Subcutaneous abdominal adipose tissue (tissue), 5 donors: Measurements from ENCODE around the gene FNBP1L.

Source experiments
- H3K27ac ChIP-seq: one replicate; pipeline ENCODE4 v1.7.0; 2013; ENCODE audit warnings: low read depth, mild to moderate bottlenecking, inconsistent platforms, low read length, moderate library complexity
- H3K27me3 ChIP-seq, 5 donors: one replicate each; pipeline ENCODE4 v1.7.0; 2013; ENCODE audit warnings: low read length in 5 of 5, inconsistent platforms in 1 of 5; ENCODE audit not compliant: control insufficient read depth in 5 of 5, insufficient read depth in 4 of 5
- H3K36me3 ChIP-seq, 5 donors: one replicate each; pipeline ENCODE4 v1.7.0; 2013; ENCODE audit warnings: low read length in 5 of 5; ENCODE audit not compliant: control insufficient read depth in 5 of 5, insufficient read depth in 5 of 5
- H3K4me1 ChIP-seq, 5 donors: one replicate each; pipeline ENCODE4 v1.7.0; 2013; ENCODE audit warnings: low read length in 5 of 5, mild to moderate bottlenecking in 3 of 5, moderate library complexity in 1 of 5; ENCODE audit not compliant: control insufficient read depth in 5 of 5, insufficient read depth in 5 of 5
- H3K4me3 ChIP-seq, 5 donors: one replicate each; pipeline ENCODE4 v1.7.0; 2013; ENCODE audit warnings: low read length in 5 of 5, low read depth in 1 of 5
- H3K9ac ChIP-seq, 5 donors: one replicate each; pipeline ENCODE4 v1.7.0; 2013; ENCODE audit warnings: low read length in 5 of 5, mild to moderate bottlenecking in 4 of 5, moderate library complexity in 3 of 5
- H3K9me3 ChIP-seq, 5 donors: one replicate each; pipeline ENCODE4 v1.7.0; 2013; ENCODE audit warnings: low read length in 5 of 5; ENCODE audit not compliant: control insufficient read depth in 5 of 5
- donor health status: healthy.
- donor health status: healthy.
- donor health status: healthy.
- donor health status: healthy.
- donor health status: healthy.

Gene FNBP1L

DNA sequence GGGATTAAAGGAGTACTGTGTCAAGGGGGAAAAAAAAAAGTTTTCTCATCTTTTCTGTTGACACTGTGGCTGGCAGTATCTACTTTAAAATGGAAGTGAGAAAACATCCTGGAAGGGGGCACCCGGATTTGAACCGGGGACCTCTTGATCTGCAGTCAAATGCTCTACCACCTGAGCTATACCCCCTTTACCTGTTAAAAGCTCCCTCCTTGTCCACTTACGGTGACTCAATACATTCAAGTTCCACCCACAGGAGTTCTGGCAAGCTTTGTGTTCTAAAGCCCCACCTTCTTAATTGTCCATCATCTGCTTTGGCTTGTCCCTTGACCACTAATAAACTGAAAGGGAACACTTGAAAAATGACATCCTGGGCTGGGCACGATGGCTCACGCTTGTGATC is 68.2 kb downstream of the FNBP1L start:
- Histone ChIP-seq H3K36me3 (peaks cover 0 to 2% (median 0%) of the 10 kb centered on the region in 5 donors), H3K9ac (no peak overlapping the region), H3K27me3 (no peaks in the 10 kb centered on the region), H3K4me1 (no peaks in the 10 kb centered on the region), H3K27ac (no peak overlapping the region), H3K9me3 (no peaks in the 10 kb centered on the region), H3K4me3 (no peak overlapping the region)

DNA sequence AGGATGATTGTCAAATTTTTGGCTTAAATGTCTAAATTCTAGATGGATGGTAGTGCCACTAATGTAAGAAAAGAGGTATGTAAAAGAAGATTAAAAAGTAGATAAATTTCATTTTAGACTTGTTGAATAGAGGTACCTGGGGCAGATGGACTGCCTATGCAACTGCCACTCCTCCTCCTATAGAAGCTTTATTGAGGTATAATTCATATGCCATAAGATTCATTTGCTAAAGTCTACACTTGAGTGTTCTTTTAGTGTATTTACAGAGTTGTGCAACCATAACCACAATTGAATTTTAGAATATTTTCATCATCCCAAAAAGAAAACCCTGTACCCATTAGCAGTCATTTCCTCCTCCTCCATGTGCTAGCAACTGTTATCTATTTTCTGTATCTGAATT is 70.6 kb downstream of the FNBP1L start:
- no peak overlapping the region for H3K27ac ChIP-seq
- no peak overlapping the region for H3K9ac ChIP-seq
- H3K36me3 ChIP-seq: peaks cover 0 to 8% (median 0%) of the 10 kb centered on the region in 5 donors
- no peaks in the 10 kb centered on the region for H3K9me3 ChIP-seq
- no peak overlapping the region for H3K4me3 ChIP-seq
- H3K4me1 ChIP-seq: peaks cover 0 to 3% (median 0%) of the 10 kb centered on the region in 5 donors
- H3K27me3 ChIP-seq: no peaks in the 10 kb centered on the region

DNA sequence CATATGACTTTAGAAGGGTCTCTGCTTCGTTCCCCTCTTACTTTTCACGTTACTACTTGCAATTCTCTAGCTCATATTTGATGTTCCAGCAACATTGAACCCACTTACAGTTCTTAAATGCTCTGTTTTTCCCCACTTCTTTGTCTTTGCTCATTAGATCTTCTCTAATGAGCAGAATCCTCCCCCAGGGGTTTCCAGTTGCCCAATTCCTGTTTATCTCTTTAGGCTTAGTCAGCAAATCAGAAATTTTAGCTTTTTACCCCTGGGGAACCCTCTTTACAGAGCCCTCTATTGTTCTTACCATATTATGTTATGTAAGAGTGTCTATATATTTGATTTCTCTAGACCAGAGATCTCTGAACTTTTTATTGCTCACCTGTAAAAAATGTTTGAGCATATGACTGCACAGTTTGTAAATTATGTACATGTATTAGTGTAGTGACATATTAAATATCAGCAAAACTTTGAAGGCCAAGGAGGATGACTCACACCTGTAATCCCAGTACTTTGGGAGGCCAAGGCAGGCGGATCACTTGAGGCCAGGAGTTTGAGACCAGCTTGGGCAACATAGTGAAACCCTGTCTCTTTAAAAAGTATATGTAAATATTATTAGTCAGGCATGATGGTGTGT is 71.4 kb downstream of the FNBP1L start:
- H3K9ac ChIP-seq: no peak overlapping the region
- H3K4me1 ChIP-seq: peaks cover 0 to 3% (median 0%) of the 10 kb centered on the region in 5 donors
- no peak overlapping the region for H3K4me3 ChIP-seq
- no peaks in the 10 kb centered on the region for H3K27me3 ChIP-seq
- H3K27ac ChIP-seq: no peak overlapping the region
- no peaks in the 10 kb centered on the region for H3K9me3 ChIP-seq
- H3K36me3 ChIP-seq: peaks cover 0 to 8% (median 0%) of the 10 kb centered on the region in 5 donors

DNA sequence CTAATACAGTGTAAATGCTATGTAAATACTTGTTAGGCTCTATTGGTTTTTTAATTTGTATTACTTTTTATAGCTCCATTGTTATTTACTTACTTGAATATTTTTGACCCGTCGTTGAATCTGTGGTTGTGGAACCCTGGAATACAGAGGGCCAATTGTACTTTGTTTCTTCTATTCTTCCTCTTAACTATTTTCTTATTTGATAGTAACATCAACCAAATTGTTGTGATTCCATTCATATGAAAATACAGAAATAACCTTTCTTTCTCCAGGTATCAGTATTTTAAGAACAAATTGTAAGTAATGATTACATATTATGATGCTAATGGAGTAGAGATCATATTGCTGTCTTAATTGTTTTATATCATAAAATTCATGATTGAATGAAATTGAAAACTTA is 73.7 kb downstream of the FNBP1L start:
- Histone ChIP-seq H3K4me3 (no peak overlapping the region), H3K36me3 (peaks cover 0 to 8% (median 0%) of the 10 kb centered on the region in 5 donors), H3K9ac (no peak overlapping the region), H3K9me3 (no peaks in the 10 kb centered on the region), H3K27ac (no peak overlapping the region), H3K27me3 (no peaks in the 10 kb centered on the region), H3K4me1 (peaks cover 0 to 3% (median 0%) of the 10 kb centered on the region in 5 donors)

DNA sequence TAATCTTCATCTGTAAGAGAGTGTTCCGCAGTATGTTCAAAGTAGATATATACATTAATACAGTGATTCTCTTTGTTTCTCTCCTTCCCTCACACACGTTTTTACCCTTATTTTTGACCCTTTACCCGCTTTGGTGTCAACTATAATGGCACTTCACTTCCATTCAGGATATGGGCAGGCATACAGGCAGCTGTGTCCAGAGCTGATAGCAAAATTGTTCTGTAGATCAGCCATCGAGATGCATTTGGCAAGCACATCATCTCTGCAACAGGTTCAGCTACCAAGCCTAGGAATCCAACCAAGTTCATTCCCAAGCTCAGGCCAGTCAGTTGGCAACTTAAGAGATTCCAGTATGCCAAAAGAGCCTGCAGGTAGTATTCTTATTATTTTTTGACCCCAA is 74.8 kb downstream of the FNBP1L start:
- Histone ChIP-seq H3K27me3 (no peaks in the 10 kb centered on the region), H3K27ac (no peak overlapping the region), H3K9ac (no peak overlapping the region), H3K4me1 (peaks cover 0 to 3% (median 0%) of the 10 kb centered on the region in 5 donors), H3K9me3 (no peaks in the 10 kb centered on the region), H3K36me3 (peaks cover 0 to 8% (median 0%) of the 10 kb centered on the region in 5 donors), H3K4me3 (no peak overlapping the region)

DNA sequence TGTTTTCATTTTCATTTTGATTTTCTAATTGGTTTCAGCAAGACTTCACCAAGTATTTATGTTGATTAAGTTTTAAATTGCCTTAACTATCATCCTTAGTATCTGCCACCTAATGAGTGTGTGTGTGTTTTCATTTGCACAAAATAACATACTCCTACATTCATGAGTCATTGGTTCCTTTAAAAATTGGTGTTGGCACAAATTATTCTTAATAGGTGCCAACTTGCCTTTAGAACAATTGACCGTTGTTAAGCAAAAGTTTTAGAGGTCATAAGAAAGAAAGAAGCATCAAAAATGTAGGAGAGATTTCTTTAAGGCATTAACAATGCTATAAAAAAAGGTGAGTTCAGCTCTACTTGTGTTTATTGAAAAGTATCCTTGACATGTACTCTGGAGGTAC is 77.5 kb downstream of the FNBP1L start:
- H3K4me1 ChIP-seq: peaks cover 0 to 3% (median 0%) of the 10 kb centered on the region in 5 donors
- no peak overlapping the region for H3K4me3 ChIP-seq
- H3K9me3 ChIP-seq: no peaks in the 10 kb centered on the region
- H3K27me3 ChIP-seq: no peaks in the 10 kb centered on the region
- peaks cover 0 to 12% (median 0%) of the 10 kb centered on the region in 5 donors for H3K36me3 ChIP-seq
- no peak overlapping the region for H3K9ac ChIP-seq
- no peak overlapping the region for H3K27ac ChIP-seq

DNA sequence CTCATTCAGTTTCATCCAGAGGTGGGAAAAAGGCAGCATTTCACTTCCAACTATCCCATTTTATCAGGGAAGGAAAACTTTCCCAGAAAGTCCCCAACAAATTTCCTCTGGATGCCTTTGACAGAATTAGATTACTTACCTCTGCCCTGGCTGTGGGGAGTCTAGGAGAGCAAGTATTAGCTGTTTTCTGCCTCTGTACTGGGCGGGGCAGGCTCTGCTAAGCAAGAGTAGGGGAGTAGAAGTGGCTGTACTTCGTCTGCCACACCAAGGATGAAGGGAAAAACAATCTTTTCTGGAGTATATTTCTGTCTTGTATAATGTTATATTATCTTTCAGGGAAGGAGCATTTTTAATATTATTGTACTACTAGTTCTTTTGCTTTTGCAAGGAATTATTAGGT is 78.5 kb downstream of the FNBP1L start:
- no peaks in the 10 kb centered on the region for H3K27me3 ChIP-seq
- H3K4me3 ChIP-seq: no peak overlapping the region
- peaks cover 0 to 15% (median 0%) of the 10 kb centered on the region in 5 donors for H3K36me3 ChIP-seq
- no peaks in the 10 kb centered on the region for H3K9me3 ChIP-seq
- no peak overlapping the region for H3K27ac ChIP-seq
- H3K9ac ChIP-seq: no peak overlapping the region
- H3K4me1 ChIP-seq: peaks cover 0 to 3% (median 0%) of the 10 kb centered on the region in 5 donors

DNA sequence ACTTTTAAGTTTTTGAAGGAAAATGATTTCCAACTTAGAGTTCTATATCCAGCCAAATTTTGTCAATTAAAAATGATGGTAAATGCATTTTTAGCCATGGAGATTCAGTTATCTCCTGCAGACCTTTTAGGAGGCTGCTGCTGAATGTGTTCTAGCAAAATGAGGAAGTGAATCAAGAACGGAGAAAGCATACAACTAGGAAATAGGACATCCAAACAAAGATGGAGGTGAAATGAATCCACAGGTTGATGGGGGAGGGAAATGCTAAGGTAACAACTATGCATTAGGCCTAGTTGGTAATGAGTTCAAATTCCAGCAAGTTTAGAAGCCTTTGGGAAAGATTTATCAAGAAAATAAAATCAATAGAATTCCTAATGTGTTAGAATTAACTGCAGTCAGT is 80.5 kb downstream of the FNBP1L start:
- Histone ChIP-seq H3K9ac (no peak overlapping the region), H3K36me3 (peaks cover 0 to 15% (median 3%) of the 10 kb centered on the region in 5 donors), H3K27ac (no peak overlapping the region), H3K9me3 (no peaks in the 10 kb centered on the region), H3K27me3 (no peaks in the 10 kb centered on the region), H3K4me1 (no peaks in the 10 kb centered on the region), H3K4me3 (no peak overlapping the region)

DNA sequence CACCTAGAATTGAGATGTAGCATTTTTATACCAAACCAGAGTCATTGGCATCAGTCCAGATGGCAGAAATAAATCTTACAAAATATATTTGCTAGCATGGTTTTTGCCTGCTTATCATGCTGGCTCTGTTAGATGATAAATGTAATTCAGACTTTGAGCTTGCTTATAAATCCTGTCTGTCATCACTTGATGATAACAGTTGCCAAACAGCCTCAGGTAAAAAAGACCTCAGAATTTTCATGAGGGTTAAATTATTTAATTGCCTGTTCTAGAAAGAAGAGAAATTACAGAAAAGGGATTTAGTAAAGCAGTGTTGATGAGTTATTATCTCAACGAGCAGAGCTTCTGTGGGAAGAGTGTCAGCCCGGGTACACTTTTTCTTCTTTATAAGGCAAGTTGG is 83.3 kb downstream of the FNBP1L start:
- Histone ChIP-seq H3K4me3 (no peak overlapping the region), H3K27ac (no peak overlapping the region), H3K9ac (no peak overlapping the region), H3K4me1 (no peaks in the 10 kb centered on the region), H3K9me3 (no peaks in the 10 kb centered on the region), H3K27me3 (no peaks in the 10 kb centered on the region), H3K36me3 (peaks cover 0 to 19% (median 3%) of the 10 kb centered on the region in 5 donors)

DNA sequence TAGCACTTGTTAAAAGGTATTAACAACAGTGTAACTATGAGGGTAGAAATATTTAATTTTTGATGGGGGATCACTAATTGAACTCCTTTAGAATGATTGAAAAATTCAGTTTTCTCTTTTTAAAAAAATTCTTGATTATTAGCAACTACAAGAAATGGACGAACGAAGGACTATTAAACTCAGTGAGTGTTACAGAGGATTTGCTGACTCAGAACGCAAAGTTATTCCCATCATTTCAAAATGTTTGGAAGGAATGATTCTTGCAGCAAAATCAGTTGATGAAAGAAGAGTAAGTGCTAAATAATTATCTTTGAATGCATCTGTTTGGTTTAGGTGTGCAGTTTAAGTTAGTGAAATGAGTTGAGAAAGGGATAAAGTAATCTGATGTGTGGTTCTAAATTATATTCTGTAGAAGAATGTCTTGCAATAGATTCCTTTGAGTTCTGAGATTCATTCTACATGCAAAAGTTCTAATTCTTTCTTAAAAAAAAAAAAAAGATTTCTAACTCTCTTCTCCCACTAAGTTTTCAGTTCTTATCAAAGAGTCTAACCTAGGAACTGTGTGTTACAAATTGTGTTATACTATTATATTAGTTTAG is 85.0 kb downstream of the FNBP1L start:
- no peak overlapping the region for H3K4me3 ChIP-seq
- H3K36me3 ChIP-seq: peaks cover 0 to 22% (median 3%) of the 10 kb centered on the region in 5 donors
- no peaks in the 10 kb centered on the region for H3K9me3 ChIP-seq
- no peaks in the 10 kb centered on the region for H3K27me3 ChIP-seq
- H3K27ac ChIP-seq: no peak overlapping the region
- H3K9ac ChIP-seq: no peak overlapping the region
- no peaks in the 10 kb centered on the region for H3K4me1 ChIP-seq
